COLO668 (cell line): Measurements from ENCODE around the gene TMEM214.
A peak's percentile ranks its signal among the peaks of the same experiment; 100 is the strongest.

Source experiments
- DNase-seq: peaks from one replicate; lab custom pipeline; 2025; ENCODE audit not compliant: unreplicated experiment; lab: John Stamatoyannopoulos, UW

Gene TMEM214

GRCh38 chr2:27032495-27033252 lies at the start of gene TMEM214:
Gene TMEM214, plus strand, starts transcription at chr2:27032965. Its CDS starts 51 bp downstream, at chr2:27033016.
- peak; percentile 91 for DNase-seq

GRCh38 chr2:26983746-26984145 lies 49.0 kb upstream of the TMEM214 start:
- no peak for DNase-seq

GRCh38 chr2:26985807-26986206 lies 47.0 kb upstream of the TMEM214 start:
- DNase-seq = no peak

DNA sequence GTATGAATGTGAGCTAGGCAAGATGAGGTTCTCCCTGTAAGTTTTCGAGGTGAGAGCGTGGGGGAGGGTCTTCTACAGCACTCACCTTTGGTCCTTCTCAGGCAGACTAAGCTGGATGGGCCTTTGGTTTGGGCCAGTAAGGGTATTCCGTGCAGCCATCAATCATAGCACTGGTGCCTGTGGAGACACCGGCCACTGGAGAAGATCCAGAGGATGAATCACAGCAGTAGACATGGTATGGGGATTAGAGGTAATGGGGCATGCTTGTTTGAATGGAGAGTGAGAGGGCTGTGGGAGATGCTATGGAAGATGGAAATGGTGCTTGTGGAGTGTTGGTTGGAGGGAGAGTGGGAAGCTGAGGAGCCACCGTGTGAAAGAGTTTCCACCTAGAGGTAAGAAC lies 46.2 kb upstream of the TMEM214 start:
- no peak for DNase-seq

GRCh38 chr2:26988058-26988860 lies 44.5 kb upstream of the TMEM214 start:
- DNase-seq = no peak

DNA sequence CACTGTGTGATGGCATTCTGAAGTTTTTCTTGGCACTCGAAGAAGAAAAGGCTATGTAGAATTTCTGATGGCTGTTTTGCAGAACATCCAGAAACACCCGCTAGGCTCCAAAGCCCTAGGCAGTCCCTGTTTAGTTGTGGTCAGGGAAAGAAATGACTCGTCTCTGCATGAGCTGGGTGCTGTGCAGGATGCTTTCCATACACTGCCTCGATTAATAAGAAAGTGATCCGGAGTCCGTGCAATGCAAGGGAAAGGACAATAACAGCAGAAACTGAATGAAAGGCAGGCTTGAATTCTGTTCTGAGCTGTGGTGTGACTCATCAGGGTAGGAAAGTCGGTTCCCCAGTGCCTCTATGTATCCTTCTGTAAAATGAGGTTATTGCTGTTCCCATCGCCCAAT lies 43.6 kb upstream of the TMEM214 start:
- DNase-seq = no peak

- DNase-seq = no peak
These were observed 41.0 kb upstream of the TMEM214 start for GRCh38 chr2:26991717-26992116.

DNA sequence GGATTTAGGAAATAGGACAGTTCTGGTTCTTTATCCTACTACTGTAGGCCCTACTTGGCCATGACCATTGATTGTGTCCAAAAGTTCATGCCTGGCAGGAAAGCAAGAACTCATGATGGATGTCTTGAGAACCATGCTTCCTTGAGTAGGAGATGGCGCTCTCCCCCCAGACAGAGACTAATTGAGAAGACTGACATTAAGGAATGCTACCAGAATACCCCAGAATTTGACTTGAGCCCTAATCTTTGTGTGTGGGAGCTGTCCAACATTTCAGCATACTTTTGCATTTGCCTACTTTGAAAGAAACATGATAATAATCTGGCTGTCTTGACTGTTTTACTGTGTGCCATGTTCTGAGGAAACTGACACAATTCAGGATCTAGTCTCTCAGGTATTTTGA lies 39.0 kb upstream of the TMEM214 start:
- DNase-seq = no peak

- DNase-seq = no peak
These were observed 37.8 kb upstream of the TMEM214 start for GRCh38 chr2:26994983-26995382.

DNA sequence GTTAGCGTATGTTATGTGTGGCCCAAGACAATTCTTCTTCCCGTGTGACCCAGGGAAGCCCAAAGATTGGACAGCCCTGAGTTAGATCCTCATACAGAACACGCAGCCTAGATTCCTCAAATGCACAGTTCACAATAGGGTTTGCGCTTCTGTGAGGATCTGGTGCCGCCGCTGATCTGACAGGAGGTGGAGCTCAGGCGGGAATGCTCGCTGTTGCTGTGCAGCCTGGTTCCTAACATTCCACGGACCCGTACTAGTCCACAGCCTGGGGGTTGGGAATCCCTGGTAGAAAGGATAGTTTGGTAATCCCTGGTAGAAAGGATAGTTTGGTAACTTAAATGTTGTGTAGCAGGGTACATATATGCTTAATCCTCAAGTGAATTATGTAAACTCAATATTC lies 35.4 kb upstream of the TMEM214 start:
- no peak for DNase-seq

DNA sequence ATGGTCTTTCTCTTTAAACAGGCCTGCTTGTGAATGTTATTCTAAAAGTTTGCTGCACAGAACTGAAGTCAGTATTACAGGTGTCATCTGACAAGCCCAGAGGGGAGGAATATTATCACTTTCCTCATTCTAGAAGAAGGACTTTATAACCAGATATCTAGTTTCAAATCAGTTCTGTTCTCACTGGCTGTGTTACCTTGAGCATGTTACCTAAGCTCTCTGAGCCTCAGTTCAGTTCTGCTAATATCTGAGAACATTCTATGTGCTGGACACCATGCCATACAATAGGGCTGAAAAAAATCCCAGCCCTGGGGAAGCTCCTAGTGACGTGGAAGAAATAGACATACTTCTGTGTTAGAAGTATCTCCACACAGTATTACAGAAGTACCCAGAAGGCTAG lies 34.4 kb upstream of the TMEM214 start:
- DNase-seq = no peak

- no peak for DNase-seq
These were observed 32.5 kb upstream of the TMEM214 start for GRCh38 chr2:27000228-27000627.

DNA sequence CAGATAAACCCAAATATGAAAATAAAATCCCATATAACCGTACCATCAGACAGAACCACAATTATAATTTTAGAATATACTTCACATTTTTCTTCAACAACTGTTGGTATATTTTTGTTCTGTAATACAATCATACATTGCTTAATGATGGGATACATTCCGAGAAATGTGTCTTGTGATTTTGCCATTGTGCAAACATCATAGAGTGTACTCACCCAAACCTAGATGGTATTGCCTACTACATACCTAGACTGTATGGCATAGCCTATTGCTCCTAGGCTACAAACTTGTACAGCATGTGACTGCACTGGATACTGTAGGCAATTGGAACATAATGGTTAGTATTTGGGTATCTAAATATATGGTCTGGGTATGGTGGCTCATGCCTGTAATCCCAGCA lies 31.8 kb upstream of the TMEM214 start:
- no peak for DNase-seq

GRCh38 chr2:27001950-27002349 lies 30.8 kb upstream of the TMEM214 start:
- no peak for DNase-seq

DNA sequence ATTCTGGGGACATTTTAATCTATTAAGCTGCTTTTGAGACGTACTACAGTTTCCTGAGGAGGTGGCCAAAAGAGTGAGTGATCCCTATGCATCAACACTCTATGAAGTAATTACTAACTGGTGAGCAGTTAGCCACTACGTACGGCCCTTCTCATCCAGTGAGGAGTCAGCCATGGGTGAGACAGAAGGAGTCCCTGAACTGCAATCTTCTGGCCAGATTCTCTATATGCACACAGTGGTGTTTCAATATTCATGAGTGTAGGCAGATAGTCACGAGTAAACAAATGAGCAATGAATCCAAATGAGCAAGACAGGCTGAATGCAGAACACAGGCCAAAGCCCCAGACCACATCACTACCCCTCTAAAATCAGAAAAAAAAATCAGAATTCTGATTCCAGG lies 29.8 kb upstream of the TMEM214 start:
- no peak for DNase-seq

- DNase-seq = no peak
These were observed 28.9 kb upstream of the TMEM214 start for GRCh38 chr2:27003857-27004256.

DNA sequence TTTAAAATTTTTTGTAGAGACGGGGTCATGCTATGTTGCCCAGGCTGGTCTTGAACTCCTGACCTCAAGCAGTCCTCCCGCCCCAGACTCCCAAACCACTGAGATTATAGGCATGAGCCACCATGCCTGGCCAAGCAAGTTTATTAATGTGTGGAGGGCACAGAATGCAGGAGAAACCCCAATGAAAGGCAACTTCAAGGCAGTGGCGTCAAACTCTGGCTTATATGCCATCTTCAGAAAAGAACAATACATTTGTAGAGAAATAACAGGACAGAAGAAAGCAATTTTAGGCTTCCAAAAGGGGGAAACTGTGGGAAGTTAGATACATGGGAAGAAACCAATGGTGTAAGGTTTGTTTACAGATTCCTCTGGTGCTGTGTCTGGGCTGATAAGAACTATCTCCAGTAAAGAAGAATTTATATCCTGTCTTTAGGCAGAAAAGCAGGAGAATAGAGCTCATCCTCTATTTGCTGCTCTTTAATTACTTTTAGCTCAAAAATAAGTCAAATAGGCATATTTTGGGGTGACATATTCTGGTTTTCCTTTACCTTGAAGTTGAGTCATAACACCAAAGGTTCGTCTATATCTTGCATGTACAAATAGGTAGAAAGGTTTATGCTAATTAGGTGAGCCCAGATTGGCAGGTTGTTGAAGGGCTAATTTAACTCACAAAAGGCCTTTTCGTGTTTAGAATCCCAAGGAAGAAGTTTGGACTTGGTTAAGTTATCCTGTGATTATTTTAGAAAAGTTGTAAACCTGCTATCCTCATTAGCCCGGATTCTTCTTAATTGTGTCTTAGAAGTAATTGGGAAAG lies 26.0 kb upstream of the TMEM214 start:
- DNase-seq = no peak

- DNase-seq = no peak
These were observed 25.1 kb upstream of the TMEM214 start for GRCh38 chr2:27007416-27008374.

- DNase-seq = no peak
These were observed 24.1 kb upstream of the TMEM214 start for GRCh38 chr2:27008678-27009077.

- DNase-seq = no peak
These were observed 23.7 kb upstream of the TMEM214 start for GRCh38 chr2:27009083-27009482.
